DND-41 (cell line): ENCODE results near the gene NT5C1A.

Experiments
- ATAC-seq: fragments of 200-7000 bp; cut with Tn5 transposase; 3 replicates; pipeline ENCODE4 v1.9.1; 2021; ENCODE audit warnings: low read depth; ENCODE audit not compliant: insufficient read depth
- DNase-seq: peaks from one replicate; pipeline ENCODE4 v3.0.0-alpha.2; 2020
- H2AFZ ChIP-seq: 2 replicates; pipeline ENCODE4 v1.6.0; 2012; ENCODE audit warnings: low read depth, low read length
- H3K27ac ChIP-seq: 2 replicates; pipeline ENCODE4 v1.5.1; 2012; ENCODE audit warnings: low read length, inconsistent platforms
- H3K27me3 ChIP-seq: fragments of 200-600 bp; sonication (generic); 2 replicates; pipeline ENCODE4 v1.6.0; 2012; ENCODE audit warnings: low read length, mild to moderate bottlenecking, inconsistent platforms; ENCODE audit not compliant: insufficient read depth, poor library complexity
- H3K36me3 ChIP-seq: 2 replicates; pipeline ENCODE4 v1.5.1; 2012; ENCODE audit warnings: low read length, inconsistent platforms; ENCODE audit not compliant: insufficient read depth
- H3K4me1 ChIP-seq: 2 replicates; pipeline ENCODE4 v1.5.1; 2012; ENCODE audit warnings: mild to moderate bottlenecking, low read length; ENCODE audit not compliant: insufficient read depth
- H3K4me2 ChIP-seq: 2 replicates; pipeline ENCODE4 v1.6.0; 2012; ENCODE audit warnings: mild to moderate bottlenecking, moderate library complexity, low read length, inconsistent platforms; ENCODE audit not compliant: insufficient read depth
- H3K4me3 ChIP-seq, 2 experiments: fragments of 200-600 bp in 1 of 2; shearing (Covaris generic) in 1 of 2; 2 replicates each; pipeline ENCODE4 v1.5.1; 2012 to 2016; ENCODE audit warnings: inconsistent platforms in 2 of 2, low read length in 2 of 2, mild to moderate bottlenecking in 2 of 2, low read depth in 1 of 2, moderate library complexity in 1 of 2
- H3K79me2 ChIP-seq: 2 replicates; pipeline ENCODE4 v1.6.0; 2012; ENCODE audit warnings: low read length, inconsistent platforms; ENCODE audit not compliant: insufficient read depth
- H3K9ac ChIP-seq: 2 replicates; pipeline ENCODE4 v1.6.0; 2012; ENCODE audit warnings: low read depth, mild to moderate bottlenecking, inconsistent platforms, low read length, moderate library complexity
- H3K9me3 ChIP-seq: 2 replicates; pipeline ENCODE4 v1.5.1; 2012; ENCODE audit warnings: low read length, moderate library complexity, mild to moderate bottlenecking, inconsistent platforms; ENCODE audit not compliant: insufficient read depth, severe bottlenecking
- H4K20me1 ChIP-seq: 2 replicates; pipeline ENCODE4 v1.6.0; 2012; ENCODE audit warnings: low read length; ENCODE audit not compliant: insufficient read depth
- EZH2 ChIP-seq: IDR thresholded peaks from 3 replicates; pipeline ENCODE4 v1.6.1; 2012; ENCODE audit warnings: borderline replicate concordance, low read depth, mild to moderate bottlenecking, moderate library complexity, low read length, inconsistent platforms; ENCODE audit not compliant: severe bottlenecking
- TF ChIP-seq, protein P1 (sequence below): IDR thresholded peaks from 2 replicates; pipeline ENCODE4 v1.5.1; 2012; ENCODE audit warnings: borderline replicate concordance, low read length, moderate library complexity, mild to moderate bottlenecking; ENCODE audit not compliant: poor library complexity, severe bottlenecking; ENCODE audit errors: extremely low read depth

NT5C1A gene

DNA sequence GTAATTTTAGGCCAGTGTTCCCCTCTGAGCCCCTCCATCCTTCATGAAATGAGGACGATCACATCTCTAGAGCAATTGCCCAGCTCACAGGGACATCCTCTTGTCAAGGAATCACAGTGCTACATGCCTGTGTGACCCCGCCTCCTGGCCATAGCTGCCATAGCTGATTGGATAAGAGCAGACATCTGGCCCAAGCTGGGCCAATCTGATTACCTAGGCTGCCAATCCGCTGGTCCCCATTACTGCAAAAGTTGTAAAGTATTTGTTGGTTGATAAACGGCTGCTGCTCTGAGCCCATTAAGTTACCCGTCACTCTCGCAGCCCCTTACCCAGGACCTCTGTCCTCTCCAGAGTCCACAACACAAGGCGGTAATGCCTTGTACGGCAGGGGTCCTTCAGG is 8.3 kb downstream of the NT5C1A start:
- Histone ChIP-seq H2AFZ (no peak overlapping the region), H3K27ac (no peak overlapping the region), H3K9me3 (no peaks in the 10 kb centered on the region), H3K4me3 (no peak overlapping the region), H3K36me3 (no peaks in the 10 kb centered on the region), H3K27me3 (no peaks in the 10 kb centered on the region), H4K20me1 (no peaks in the 10 kb centered on the region), H3K4me1 (no peaks in the 10 kb centered on the region), H3K9ac (no peak overlapping the region), H3K4me2 (no peak overlapping the region), H3K79me2 (no peaks in the 10 kb centered on the region)
- TF ChIP-seq EZH2 = no peak
- TF ChIP-seq, protein P1, sequence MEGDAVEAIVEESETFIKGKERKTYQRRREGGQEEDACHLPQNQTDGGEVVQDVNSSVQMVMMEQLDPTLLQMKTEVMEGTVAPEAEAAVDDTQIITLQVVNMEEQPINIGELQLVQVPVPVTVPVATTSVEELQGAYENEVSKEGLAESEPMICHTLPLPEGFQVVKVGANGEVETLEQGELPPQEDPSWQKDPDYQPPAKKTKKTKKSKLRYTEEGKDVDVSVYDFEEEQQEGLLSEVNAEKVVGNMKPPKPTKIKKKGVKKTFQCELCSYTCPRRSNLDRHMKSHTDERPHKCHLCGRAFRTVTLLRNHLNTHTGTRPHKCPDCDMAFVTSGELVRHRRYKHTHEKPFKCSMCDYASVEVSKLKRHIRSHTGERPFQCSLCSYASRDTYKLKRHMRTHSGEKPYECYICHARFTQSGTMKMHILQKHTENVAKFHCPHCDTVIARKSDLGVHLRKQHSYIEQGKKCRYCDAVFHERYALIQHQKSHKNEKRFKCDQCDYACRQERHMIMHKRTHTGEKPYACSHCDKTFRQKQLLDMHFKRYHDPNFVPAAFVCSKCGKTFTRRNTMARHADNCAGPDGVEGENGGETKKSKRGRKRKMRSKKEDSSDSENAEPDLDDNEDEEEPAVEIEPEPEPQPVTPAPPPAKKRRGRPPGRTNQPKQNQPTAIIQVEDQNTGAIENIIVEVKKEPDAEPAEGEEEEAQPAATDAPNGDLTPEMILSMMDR = no peak
- ATAC-seq = peak; percentile 29; the same call in 1 of the 3 replicates
- no peak for DNase-seq

DNA sequence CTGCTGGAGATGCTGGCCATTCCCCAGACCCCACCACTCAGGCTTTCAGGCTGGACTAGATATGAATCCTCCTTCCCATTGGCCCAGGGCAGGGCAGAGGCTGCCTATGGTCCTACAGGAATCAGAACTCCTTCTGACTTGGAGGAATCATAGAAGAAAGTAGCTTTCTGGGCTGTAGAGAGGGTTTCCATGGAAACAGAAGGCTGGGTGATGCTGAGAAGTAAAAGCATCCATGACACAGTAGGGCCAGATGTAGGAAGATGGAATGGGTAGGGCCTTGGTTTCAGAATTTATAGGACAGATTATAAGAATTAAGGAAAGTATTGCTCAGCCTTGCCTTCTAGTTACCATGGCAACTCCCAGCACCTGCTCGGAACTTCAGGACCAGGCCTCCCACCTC is 9.0 kb downstream of the NT5C1A start:
- Histone ChIP-seq H3K27me3 (no peaks in the 10 kb centered on the region), H3K27ac (no peak overlapping the region), H3K79me2 (no peaks in the 10 kb centered on the region), H3K4me3 (no peak overlapping the region), H3K4me1 (peaks cover 1% of the 10 kb centered on the region; the same call in 1 of the 2 replicates), H3K9me3 (no peaks in the 10 kb centered on the region), H3K36me3 (no peaks in the 10 kb centered on the region), H4K20me1 (no peaks in the 10 kb centered on the region), H3K4me2 (no peak overlapping the region), H3K9ac (no peak overlapping the region), H2AFZ (no peak overlapping the region)
- TF ChIP-seq, protein P1 = no peak
- TF ChIP-seq EZH2 = no peak
- DNase-seq = no peak
- no peak for ATAC-seq

DNA sequence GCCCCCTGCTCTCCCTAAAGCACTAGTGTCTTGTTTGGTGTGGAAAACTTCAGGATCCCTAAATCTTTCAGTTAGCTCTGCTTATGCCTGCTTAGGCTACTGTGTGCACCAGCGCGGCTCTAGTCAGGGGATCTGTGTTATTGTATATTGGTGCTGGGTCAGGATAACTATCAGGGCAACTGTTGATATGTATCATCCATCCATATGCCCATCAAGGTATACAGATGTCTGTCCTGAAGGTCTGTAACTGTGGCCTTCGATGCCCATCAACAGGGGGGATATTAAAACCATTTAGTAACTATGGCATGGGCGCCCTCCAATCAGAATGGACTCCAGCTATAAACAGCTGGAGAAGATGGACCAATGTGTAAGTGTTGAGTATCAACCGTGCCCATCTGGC is 12.4 kb downstream of the NT5C1A start:
- Histone ChIP-seq H3K27me3 (peaks cover under 1% of the 10 kb centered on the region), H3K79me2 (no peaks in the 10 kb centered on the region), H3K9me3 (no peaks in the 10 kb centered on the region), H3K36me3 (no peaks in the 10 kb centered on the region), H3K9ac (no peak overlapping the region), H3K4me3 (no peak overlapping the region), H3K27ac (no peak overlapping the region), H2AFZ (no peak overlapping the region), H4K20me1 (0 out of 2 replicates have a peak, but pooled peaks cover under 1% of the 10 kb centered on the region), H3K4me1 (peaks cover 4% of the 10 kb centered on the region; the same call in 1 of the 2 replicates), H3K4me2 (no peak overlapping the region)
- ATAC-seq (no peak), DNase-seq (no peak)
- TF ChIP-seq, protein P1 = no peak
- no peak for TF ChIP-seq EZH2

DNA sequence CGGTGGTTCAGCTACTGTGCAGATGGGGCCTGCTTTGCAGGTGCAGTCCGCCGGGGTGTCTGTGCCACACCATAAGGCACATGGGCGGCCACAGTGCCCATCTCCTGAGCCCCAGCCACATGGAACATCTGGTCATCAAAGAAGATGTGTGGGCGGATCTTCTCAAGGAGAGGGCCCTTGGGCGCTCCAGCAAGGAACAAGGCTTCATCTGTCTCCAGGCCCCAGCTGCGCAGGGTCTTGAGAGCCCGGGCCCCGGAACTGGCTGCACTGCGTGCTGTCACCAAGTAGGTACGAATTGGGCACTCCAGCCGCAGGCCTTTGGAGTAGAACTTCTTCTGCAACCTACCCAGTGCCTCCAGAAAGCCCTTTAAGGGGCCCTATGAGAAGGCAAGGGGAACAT is 12.8 kb downstream of the NT5C1A start:
- no peak overlapping the region for H3K27ac ChIP-seq
- 0 out of 2 replicates have a peak, but pooled peaks cover 3% of the 10 kb centered on the region for H4K20me1 ChIP-seq
- no peak for DNase-seq
- H3K4me2 ChIP-seq = no peak overlapping the region
- no peak for ATAC-seq
- no peak overlapping the region for H2AFZ ChIP-seq
- H3K36me3 ChIP-seq = no peaks in the 10 kb centered on the region
- H3K27me3 ChIP-seq = peaks cover 5% of the 10 kb centered on the region
- H3K4me3 ChIP-seq = no peak overlapping the region
- TF ChIP-seq, protein P1 = no peak
- H3K9ac ChIP-seq = no peak overlapping the region
- H3K79me2 ChIP-seq = no peaks in the 10 kb centered on the region
- H3K9me3 ChIP-seq = no peaks in the 10 kb centered on the region
- peaks cover 4% of the 10 kb centered on the region; the same call in 1 of the 2 replicates for H3K4me1 ChIP-seq
